GM12865 (cell line): ENCODE data around the gene CC2D1B.
A peak's percentile ranks its signal among the peaks of the same experiment; 100 is the strongest.

ENCODE experiments used
- DNase-seq: peaks from one replicate; pipeline ENCODE4 v3.0.0; 2010; ENCODE audit warnings: low read depth
- H3K4me3 ChIP-seq: 2 replicates; pipeline ENCODE4 v1.5.1; 2011; ENCODE audit warnings: mild to moderate bottlenecking, low read depth, low read length, control low read depth
- CTCF ChIP-seq: IDR thresholded peaks from 2 replicates; pipeline ENCODE4 v1.5.1; 2011; ENCODE audit warnings: low read length, control low read depth, low read depth, inconsistent platforms; ENCODE audit not compliant: insufficient read depth; ENCODE audit errors: missing control alignments

CC2D1B gene

DNA sequence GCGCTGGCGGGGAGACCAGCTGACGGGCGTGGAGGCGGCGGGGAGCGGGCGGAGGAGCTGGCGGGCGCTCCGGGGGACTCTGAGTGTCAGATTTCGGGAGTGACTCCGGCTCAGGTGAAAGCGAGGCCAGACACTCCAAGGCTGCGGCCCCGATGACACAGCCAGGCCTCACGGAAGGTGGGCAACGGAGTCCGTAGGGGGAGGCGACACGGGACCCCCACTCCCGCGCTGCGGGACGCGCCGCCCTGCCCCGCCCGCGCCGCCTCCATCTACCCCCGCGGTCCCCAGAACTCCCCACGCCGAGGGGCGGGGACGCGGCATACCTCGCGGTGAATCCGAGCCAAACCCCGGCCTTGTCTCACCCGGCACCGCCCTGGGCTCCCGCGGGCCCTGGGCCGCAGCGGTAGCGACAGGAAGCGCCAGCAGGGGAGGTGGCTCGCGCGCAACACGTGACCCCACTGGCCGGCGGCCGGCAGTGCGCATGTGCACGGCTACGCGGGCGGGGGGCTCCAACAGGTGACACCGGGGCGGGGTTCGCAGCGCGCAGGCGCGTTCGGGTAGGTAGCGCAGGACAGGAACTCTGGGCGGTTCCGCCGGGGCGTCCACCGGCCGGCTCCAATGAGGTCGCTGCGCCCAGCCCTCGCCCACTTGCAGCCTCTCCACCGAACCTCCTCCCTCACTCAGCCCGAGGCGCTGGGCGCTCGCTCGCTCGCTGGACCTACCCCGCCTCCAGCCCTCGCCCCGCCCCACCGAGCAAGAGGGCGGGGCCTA is at the start of gene CC2D1B:
Gene CC2D1B, minus strand, starts transcription at position 460 of the 771 bp plus-strand sequence. CDS start 1,585 bp downstream, outside the sequence.
- peak; percentile 14 for TF ChIP-seq CTCF
- peak within 1 kb of the TSS; percentile 94 for H3K4me3 ChIP-seq

DNA sequence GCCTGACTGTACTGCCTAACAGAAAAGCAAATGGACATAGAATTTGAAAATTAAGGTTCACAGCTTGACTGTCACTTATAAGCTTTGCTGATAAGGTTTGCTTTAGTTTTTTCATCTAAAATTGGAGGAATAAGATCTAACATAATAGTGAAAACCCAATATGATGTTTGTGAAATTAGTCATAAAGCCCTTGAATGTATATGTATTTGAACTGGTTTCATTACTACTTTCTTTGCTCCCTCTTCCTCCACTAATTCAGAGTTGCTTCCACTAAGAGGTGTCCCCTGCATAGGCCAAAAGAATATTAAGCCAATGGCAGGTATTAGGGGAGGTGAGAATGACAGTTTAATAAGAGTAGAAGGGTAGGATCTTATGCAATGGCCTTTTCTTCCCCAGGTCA is 48.9 kb upstream of the CC2D1B start:
- no peak overlapping the region for H3K4me3 ChIP-seq
- no peak for TF ChIP-seq CTCF
- no peak for DNase-seq

More for the DNA sequence above, at the start of gene CC2D1B:
- peak; percentile 99 for DNase-seq

DNA sequence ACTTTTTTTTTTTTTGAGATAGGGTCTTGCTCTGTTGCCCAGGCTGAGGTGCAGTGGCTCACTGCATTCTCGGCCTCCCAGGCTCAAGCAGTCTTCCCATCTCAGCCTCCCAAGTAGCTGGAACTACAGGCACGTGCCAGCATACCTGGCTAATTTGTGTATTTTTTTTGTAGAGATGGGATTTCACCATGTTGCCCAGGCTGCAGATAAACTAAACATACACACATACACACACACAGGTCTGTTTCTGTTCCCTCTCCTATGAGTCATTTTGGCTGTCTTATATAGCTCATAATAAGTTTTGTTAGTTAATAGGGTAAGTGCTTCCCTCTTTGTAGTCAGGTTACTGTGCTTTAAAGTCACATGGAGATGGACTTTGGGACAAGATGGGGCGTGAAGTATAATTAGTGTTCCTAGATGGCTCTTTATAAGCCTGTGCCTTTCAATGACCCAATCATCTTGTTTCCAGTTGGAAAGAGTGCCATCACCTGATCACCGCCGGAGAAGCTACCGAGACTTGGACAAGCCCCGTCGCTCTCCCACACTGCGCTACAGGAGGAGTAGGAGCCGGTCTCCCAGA is 47.5 kb upstream of the CC2D1B start:
- TF ChIP-seq CTCF: no peak
- no peak overlapping the region for H3K4me3 ChIP-seq
- no peak for DNase-seq

DNA sequence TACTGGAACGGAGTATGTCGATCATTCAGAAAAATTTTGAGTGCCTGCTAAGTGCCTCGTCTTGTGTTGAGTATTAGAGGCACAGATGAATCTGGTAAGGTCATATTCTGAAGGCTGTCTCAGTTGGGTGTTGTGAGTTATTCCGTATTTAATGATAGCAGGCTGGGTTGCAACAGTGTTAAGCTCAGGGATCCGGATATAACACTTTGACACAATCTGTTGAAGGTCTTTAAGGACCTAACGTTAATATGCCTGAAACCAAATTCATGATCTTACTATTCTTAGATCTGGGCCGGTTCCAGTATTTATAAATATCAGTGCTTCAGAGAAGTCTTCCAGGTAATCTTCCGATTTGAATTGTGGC is 39.0 kb upstream of the CC2D1B start:
- TF ChIP-seq CTCF: no peak
- DNase-seq: no peak
- H3K4me3 ChIP-seq: peak overlapping the region; percentile 77

DNA sequence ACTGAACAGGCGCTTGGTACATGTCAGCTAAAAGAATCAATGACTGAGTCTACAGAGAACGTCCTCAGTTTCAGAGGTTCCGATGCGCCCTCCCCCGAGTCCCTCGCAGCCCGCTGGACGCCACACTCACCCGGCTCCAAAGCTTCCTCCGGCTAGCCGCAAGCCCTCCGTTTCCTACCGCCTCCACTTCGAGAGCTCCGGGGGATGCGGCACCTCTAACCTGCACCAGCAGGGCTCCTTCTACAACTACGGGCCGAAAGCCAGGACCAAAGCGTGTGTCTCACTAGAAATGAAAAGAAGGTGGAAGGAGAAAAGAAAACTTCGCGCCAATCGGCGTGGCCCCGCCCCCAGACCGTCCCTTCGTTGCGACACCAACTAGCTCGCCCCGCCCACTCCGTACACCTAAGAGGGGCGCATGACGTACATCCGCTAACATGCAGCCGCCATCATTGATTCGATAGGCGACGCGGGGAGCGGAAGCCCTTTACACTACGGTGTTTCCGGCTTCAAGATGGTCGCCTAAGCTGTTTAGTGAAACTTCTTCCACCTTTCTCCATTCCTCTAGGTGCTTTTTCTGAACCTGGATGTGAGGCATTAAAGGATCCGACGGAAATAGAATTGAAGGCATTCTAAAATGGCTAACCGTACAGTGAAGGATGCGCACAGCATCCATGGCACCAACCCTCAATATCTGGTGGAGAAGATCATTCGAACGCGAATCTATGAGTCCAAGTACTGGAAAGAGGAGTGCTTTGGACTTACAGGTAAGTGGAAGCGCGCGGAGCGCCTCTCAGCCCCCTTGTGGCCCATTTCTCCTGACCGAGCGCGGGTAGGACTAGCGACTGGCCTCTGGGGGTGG is 38.3 kb upstream of the CC2D1B start, which contains the start of the genes ORC1 and PRPF38A:
Gene ORC1, minus strand, starts transcription at position 308 of the 859 bp plus-strand sequence. CDS start 2,200 bp downstream, outside the sequence.
Gene PRPF38A, plus strand, starts transcription at position 487 of the 859 bp plus-strand sequence. Its CDS starts 148 bp downstream, at position 635.
- TF ChIP-seq CTCF: peak; percentile 58
- peak; percentile 98 for DNase-seq
- H3K4me3 ChIP-seq: peak within 1 kb of the TSS; percentile 77

GRCh38 chr1:52403566-52404115 is 37.6 kb upstream of the CC2D1B start:
- DNase-seq: peak; percentile 84
- TF ChIP-seq CTCF: no peak
- peak overlapping the region; percentile 77 for H3K4me3 ChIP-seq
